Upper lobe of left lung (tissue), 4 donors: ENCODE data around the gene UBAP2.

Source experiments
- POLR2AphosphoS5 ChIP-seq, 2 donors: sonication (generic); formaldehyde crosslinking; IDR thresholded peaks; one replicate each; pipeline ENCODE4 v1.5.1; 2017; ENCODE audit warnings: antibody characterized with exemption in 2 of 2
- TF ChIP-seq, protein P1 (sequence below), 6 experiments: fragments of 450-650 bp in 4 of 6; fragments of 200-600 bp in 2 of 6; sonication (generic) in 2 of 6; IDR thresholded peaks; one replicate each; pipeline ENCODE4 v1.5.1; 2016 to 2019; ENCODE audit warnings: antibody characterized with exemption in 6 of 6

GRCh38 chr9:34093578-34093977 lies 44.9 kb upstream of the UBAP2 start:
- TF ChIP-seq, protein P1, sequence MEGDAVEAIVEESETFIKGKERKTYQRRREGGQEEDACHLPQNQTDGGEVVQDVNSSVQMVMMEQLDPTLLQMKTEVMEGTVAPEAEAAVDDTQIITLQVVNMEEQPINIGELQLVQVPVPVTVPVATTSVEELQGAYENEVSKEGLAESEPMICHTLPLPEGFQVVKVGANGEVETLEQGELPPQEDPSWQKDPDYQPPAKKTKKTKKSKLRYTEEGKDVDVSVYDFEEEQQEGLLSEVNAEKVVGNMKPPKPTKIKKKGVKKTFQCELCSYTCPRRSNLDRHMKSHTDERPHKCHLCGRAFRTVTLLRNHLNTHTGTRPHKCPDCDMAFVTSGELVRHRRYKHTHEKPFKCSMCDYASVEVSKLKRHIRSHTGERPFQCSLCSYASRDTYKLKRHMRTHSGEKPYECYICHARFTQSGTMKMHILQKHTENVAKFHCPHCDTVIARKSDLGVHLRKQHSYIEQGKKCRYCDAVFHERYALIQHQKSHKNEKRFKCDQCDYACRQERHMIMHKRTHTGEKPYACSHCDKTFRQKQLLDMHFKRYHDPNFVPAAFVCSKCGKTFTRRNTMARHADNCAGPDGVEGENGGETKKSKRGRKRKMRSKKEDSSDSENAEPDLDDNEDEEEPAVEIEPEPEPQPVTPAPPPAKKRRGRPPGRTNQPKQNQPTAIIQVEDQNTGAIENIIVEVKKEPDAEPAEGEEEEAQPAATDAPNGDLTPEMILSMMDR (IDR thresholded peaks at IDR 0.05), result no peak
- TF ChIP-seq POLR2AphosphoS5 (IDR thresholded peaks at IDR 0.05), result no peak
